SKM-1 (cell line): ENCODE results near the gene SMC6.
A peak's percentile ranks its signal among the peaks of the same experiment; 100 is the strongest.

Experiments
- DNase-seq: peaks from one replicate; lab custom pipeline; 2025; ENCODE audit not compliant: unreplicated experiment; lab: John Stamatoyannopoulos, UW

The SMC6 gene

DNA sequence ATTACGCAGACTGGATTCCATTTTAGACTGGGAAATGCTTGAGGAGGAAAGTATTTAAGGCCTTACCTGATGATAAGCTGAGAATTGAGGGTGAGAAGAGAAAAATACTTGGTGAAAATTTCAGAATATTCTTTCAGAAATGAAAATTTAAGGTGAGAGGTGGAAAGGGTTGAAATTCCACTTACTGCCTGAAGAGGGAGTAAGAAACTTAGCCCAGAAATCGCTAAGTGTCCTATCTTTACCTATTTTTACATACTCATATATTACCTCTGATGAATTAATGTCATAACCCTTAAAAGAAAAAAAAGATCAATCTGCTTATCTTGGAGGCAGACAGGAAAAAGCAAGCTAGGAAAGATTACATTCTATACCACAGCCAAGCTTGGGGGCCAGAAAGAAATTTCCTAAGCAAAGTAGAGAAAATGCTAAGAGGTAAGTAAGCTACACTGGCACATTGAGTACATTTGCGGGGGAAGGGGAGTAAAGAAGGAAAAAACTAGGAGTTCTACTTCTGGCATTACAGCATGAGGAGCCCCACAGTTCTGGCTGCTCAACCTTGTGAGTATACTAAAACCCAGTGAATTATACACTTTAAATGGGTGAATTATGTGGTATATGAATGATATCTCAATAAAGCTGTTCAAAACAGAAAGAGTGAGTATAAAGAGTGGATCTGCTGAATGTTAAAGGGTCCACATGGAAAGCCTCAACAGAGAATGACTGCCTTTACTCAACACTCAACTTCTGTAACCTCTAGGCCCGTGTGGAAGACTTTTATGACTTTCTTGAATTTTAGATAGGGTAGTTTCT is 33.8 kb downstream of the SMC6 start:
- DNase-seq, result peak; percentile 23

DNA sequence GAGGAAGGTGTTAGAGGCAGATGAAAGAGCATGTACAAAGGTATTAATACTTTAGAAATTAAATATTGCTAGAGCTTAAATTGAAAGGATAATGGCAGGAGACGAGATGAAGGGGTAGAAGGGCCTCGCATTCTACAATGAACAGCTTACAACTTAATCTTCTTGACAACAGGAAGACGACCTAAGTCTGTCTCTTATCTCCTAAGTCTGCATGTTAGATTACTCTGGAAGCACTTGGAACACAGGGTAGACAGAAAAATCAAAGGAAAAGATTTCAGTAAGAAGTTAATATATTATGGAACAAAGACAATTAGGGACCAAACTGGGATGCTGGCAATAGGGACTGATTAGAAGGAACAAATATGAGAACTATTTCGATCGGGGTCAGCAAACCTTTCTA is 34.9 kb downstream of the SMC6 start:
- no peak for DNase-seq

DNA sequence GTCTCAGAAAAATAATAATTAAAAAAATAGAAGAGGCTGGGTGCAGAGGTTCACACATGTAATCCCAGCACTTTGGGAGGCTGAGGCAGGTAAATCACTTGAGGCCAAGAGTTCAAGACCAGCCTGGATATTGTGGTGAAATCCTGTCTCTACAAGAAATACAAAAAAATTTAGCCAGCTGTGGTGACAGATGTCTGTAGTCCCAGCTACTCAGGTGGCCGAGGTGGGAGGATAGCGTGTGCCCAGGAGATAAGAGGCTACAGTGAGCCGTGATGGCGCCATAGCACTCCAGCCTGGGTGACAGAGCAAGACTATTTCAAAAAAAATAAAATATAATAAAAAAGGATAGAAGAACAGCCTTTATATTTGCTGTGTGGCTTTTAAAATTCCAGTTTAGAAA is 35.9 kb downstream of the SMC6 start:
- no peak for DNase-seq

DNA sequence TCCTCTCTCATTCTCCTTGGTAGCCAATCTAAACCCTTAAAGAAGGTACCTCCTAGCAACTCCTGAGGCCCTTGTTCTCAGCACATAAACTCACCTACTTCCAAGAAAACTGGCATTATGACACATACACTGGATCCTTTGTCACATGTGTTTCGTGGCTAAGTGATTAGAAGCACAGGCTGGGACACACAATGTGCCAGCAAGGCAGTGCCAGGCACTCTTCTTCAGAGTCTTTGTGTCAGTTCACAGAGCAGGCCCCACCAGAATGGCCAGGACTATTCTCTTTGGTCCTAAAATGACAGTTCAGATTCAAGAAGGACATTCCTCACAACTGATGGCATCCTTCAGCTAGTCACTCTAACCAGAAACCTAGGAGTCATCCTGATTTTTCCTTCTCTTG is 40.3 kb downstream of the SMC6 start:
- DNase-seq, result no peak

DNA sequence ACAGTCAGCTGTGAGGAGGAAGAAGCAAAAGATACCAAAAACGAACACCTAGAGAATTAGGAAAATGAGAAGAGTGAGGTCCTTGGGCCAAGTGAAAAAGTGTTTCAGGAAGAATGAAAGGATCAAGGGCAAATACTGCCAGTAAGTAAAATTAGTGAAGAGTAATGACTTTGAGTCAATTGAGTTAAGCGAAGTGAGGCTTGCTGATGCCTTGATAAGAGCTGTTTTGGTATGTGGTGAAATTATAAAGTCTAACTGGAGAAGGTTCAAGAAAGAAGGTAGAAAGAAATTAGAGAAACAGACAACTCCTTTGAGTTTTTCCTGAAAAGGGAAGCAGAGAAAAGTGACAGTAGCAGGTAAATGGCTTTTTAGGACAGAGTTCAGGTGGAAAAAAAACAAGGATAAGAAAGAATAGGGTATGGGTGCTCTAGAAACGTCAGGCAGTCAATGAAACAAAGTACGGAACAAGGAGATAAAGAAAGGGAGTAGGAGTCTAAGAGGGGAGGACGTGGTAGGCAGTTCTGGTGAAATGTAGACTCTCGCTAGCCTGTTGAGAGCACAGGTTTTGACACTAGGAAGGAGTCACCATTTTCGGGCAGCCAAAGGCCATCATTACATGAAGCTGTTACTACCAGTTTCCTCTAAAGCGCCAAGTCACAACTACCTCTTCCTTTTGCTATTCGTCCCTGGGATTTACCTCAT is 42.9 kb downstream of the SMC6 start:
- DNase-seq, result no peak

DNA sequence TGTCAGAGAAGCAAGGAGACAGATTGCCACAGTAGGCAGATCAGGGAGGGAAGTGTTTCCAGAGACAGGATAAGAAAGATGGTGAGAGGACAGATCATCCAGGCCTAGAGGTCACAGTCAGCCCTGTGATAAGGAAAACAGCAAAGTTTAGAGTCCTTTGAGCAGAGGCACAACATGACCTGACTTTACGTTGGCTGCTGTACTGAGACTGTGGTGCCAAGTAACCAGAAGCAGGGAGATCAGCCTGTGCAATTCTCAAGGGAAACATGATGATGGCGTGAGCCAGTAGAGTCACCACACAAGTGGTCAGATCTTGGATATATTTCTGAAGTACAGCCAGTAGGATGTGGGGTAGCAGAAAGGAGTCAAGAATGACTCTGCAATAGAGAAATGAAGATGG is 43.7 kb downstream of the SMC6 start:
- no peak for DNase-seq

DNA sequence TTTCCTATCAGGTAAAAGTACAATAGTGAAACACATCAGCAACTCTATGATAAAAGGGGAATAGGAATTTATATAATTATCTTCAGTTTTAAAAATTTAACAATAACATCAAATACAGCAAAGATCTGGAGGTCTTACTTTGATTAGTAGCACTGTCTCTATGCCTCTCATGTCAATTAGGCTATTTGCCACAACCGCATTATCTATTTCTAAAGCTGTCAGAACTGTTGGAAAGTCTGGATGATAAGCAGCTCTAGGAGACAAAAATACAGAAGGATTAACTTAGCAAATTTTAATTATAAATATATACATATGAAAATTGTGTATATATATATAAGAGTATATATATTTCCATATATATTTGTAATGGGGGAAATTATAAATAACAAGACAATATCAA is 45.1 kb downstream of the SMC6 start:
- DNase-seq, result no peak

DNA sequence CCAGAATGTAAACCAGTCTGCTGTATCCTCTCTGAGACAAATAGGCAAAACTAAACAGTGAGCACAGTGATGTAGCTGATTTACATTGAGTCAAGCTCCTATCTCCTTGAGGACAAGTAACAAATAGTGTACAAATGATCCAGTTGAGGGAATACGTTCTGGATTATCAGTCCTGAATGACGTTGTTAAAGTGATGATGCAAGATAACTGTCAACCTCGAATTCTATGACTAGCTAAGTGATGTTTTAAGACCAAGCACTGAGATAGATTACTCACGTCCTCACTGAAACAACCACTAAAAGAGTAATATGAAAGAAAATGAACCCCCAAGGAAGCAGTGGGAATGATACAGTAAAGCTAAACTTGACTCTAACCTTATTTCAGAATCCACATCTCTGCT is 46.8 kb downstream of the SMC6 start:
- no peak for DNase-seq

DNA sequence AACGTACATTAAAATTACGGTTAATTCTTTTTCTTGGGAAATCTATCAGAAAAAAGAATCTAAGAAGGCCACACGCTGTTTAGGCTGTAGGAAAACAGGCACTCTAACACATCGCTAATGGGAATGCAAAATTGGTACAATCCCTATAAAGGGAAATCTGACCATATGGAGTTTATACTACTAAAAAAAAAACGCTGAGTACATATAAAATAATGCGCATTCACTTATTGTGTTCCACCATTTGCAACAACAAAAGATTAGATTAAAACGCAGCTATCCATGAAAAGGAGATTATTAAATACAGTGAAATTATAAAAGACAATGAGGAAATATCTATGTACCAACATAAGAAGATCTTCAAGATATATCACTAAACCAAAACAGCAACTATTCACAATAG is 62.8 kb downstream of the SMC6 start:
- DNase-seq, result no peak

DNA sequence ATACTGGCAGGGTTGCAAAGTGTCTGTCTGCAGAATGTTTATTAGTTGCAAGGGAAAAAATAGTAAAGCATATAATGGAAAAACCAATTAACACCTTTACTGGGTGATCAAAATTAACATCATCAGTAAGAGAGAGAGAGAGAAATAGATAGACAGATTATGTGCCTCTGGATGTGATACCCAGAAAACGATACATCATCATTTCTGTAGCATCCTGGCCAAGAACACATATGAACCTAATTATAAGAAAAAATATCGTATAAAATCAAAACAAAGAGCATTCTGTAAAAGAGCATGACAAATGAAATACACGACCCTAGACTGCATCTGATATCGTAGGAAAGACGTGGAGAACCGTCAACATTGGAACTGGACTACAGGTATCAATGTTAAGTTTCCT is 64.6 kb downstream of the SMC6 start:
- no peak for DNase-seq

DNA sequence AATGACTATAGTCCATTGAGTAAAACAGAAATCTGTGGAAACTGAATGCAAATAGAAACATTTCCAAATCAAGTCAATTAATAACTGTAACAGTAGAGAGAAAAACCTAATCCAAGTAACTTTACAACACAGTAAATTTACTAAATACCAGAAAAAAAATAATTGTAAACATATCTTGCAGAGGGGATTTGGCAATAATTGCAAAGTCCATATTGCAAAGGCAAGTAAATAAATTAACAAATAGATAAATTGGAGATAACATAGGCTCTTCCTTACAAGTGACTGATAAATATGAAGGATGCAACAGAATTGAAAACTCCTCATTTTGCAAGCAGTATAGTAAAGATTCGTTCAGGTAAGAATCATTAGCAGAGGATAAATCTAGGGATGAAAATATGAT is 65.0 kb downstream of the SMC6 start:
- DNase-seq, result no peak

DNA sequence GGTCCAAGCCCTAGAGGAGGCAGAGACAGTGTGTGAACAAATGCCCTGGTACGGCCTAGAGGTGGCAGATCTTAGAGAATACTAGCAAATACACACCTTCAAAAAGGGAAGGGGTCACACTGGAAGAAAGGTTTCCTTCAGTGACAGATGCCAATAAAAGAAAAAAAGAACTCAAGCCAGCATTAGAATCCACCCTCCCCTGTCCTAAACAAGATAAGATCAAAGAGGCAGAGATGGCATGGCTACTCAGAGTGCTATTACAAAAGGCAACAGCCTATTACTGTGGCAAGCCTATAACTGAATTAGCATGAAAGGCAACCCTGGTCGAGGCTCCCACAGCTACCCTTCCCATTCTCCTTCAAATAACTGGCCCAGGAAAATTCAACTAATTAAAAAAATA is 69.6 kb downstream of the SMC6 start:
- no peak for DNase-seq

DNA sequence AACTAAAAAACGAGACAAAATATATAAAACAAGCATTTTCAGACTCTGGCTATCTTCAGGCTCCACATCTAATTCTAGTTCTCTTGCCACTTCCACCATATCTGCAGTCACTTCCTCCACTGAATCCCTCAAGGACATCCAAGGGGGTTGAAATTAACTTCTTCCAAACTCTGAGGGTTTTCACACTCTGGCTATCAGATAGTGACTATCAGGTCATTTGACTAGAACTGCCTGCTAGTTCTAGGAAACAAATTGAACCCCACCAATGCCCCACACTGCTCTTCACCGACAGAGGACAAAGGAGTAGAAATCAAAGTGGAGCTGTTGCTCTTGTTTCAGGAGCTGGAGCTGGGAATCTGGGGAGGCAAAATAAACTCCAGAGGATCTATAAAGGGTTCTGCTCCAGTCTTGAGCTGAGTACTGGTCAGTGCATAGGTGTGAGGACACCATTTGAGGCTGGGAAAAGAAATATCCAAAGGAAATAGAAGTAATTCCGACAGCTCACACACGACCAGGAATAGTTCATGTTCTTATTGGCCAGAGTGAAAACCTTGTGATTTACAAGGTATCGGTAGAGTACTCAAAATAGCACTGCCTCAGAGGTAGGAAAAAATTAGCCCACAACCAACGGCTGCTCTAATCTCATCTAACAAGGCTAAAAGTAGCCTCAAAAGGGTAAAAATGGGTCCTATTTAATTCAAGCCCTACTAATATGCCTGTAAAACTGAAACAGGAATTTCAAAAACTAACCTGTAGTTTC is 71.3 kb downstream of the SMC6 start:
- DNase-seq, result no peak

DNA sequence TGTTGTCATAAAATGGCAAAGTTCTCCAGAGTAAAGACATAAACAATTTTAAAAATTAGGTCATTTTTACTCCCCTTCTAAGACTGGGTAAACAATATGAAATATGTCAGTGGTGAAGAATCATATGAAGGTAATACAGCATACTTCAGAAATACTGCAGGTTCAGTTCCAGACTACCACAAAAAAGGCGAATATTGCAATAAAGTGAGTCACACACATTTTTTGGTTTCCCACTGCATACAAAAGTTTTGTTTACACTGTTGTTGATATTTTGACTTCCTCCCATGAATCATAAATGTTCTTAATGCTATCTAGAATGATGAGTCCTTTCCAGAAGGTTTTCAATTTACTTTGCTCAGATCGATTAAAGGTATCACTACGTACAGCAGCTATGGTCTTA is 73.5 kb downstream of the SMC6 start:
- no peak for DNase-seq

DNA sequence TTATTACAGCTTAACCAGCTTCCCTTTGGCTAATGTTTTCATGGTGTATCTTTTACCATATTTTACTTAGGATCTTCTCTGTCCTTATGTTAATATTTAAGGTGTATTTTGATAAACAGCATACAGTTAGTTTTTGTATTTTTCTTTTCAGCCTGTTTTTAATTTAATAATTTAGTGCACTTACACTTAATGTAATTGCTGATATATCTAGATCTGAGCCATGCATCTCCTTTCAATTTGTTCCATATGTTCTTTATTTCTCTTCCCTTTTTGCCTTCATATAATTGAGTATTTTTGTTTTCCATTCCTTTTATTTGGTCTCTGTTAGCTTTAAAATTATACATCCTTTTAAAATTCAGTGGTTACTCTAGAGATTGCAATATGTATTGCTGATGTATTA is 78.8 kb downstream of the SMC6 start:
- DNase-seq, result no peak

DNA sequence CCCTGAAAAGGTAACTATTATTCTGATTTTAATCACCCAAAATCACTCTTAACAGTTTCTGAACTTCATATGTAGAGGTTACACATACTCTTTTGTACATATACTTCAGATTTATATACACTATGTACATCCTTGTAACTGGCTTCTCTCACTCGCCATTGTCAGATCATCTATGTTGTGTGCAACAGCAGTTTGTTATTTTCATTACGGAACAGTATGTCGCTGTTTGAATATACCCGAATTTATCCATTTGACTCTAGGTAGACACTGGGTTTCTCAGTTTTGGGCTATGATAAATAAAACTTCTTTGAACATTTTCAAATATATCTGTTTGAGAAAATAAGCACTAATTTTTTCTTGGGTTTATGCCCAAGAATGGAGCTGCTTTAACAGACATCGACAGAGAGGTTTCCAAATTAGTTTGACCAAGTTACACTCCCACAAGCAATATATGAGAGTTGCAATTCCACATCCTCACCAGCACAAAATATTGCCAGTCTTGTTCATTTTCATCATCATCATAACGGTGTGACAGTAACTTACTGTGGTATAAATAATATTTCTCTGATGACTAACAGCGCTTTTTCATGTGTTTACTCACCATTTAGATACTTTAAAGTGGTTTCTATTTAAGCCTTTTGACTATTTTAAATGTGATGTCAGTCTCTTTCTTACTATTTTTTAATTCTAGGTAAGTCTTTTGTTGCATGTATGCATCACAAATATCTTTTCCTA is 80.9 kb downstream of the SMC6 start:
- DNase-seq, result no peak

DNA sequence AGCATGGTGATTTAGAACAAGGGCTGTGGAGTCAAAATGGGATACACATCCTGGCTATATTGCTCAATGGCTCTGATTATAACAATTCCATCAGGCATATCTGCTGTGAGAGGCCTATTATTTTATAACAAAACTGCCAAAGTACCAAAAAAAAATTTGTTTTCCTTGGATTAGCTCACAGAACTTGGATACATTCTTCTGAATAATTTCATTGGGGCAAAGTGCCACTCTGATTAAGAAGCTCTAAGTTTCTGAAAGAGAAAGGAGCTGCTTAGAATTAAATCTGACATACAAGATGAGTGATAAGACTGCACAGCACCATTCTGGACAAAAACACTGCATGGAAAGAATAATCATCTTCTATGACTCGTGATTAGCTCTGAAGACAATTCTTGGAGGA is 85.7 kb downstream of the SMC6 start:
- DNase-seq, result no peak

DNA sequence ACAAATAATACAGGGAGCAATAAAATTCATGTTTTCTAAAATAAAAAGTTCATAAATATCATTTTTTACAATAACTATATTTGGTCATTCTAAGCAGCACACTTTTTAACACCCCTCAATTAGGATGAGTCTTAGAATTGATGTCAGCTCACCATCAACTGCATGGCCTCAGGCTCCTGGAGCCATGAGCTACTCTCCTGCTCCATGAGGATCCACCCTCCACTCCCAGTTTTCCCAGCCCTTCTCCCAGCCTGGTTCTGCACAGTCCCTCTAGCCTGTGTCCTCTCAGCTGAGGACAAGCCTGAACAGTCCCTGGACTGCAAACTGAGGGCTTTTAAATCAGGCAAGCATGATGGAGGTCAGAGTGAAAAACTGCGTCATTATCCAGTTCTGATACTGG is 89.1 kb downstream of the SMC6 start:
- DNase-seq, result no peak

DNA sequence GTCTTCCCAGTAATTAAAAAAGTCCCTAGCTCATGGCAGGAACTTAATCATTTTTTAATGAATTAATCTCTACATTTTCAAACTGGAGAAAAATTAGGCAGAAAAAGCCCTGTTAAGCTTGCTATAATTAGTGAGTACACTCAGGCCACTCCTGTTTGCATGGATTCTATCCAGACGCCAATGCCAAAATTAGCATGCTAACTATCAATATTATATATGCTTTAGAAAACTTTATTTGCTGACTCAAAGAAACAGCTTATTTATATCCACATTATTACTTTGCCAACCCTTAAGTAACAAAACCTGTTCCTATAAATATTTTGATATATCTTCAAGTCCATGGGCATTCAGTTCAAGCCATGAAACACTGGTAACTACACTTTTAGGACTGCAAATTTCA is 90.9 kb downstream of the SMC6 start:
- no peak for DNase-seq

DNA sequence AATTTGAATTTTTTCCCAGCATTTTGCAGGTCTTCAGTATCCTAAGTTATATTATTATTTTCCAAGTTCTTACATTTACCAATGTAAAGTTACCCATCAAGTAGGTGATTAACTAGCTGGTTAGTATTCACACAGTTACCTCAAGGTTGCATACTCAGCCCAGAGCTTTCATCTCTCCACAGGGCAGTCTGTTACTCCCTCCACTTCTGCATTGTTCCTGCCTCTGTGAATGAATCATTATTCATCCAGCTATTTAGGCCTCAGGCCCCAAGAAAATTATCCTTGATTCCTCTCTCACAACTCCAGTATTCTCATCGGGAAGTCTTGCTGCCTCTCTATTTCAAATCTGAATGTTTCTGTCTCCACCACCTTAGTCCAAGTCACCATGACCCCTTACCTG is 92.2 kb downstream of the SMC6 start:
- DNase-seq, result no peak

DNA sequence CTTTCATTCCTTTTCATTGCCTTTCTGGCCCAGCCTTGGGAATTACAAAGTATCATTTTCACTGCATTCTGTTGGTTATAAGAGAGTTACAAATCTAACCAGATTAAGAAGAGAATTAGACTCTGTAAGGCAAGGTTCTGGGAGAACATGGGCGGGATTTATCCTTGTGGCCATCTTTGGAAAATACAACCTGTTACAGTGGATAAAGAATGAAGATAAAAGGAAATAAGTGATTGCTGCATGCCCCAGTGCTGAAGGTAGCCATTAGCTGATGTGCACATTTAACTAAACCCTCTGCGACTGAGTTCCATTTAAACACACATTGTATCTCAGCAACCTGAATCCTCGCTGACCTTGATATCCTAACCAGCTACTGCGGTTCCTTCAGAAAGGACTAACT is 93.4 kb downstream of the SMC6 start:
- DNase-seq, result no peak
